GM23248 (cell line): ENCODE data around the gene FTCDNL1. TPM values are rescaled to one million over a fixed set of nuclear protein-coding genes. Genes with fewer than 3 reads are reported as not detected.

Source experiments
- DNase-seq: peaks from one replicate; pipeline ENCODE4 v3.0.0-alpha.2; 2015
- H2AFZ ChIP-seq: fragments of 200-600 bp; sonication (generic); 2 replicates; pipeline ENCODE4 v1.6.1; 2016; ENCODE audit warnings: antibody characterized with exemption
- H3F3A ChIP-seq: fragments of 200-600 bp; sonication (generic); 2 replicates; pipeline ENCODE4 v1.6.1; 2016; ENCODE audit warnings: mild to moderate bottlenecking, antibody characterized with exemption, mixed run types; ENCODE audit not compliant: insufficient read depth
- H3K27ac ChIP-seq: fragments of 200-600 bp; sonication (generic); 2 replicates; pipeline ENCODE4 v1.5.1; 2016; ENCODE audit warnings: mild to moderate bottlenecking
- H3K27me3 ChIP-seq: fragments of 200-600 bp; sonication (generic); replicated peaks from 2 replicates; pipeline ENCODE4 v1.6.1; 2016; ENCODE audit warnings: mild to moderate bottlenecking; ENCODE audit not compliant: insufficient read depth
- H3K36me3 ChIP-seq: fragments of 200-600 bp; sonication (generic); 2 replicates; pipeline ENCODE4 v1.6.1; 2016; ENCODE audit warnings: low read depth, mild to moderate bottlenecking
- H3K4me1 ChIP-seq: fragments of 200-600 bp; sonication (generic); 2 replicates; pipeline ENCODE4 v1.6.1; 2016; ENCODE audit warnings: mild to moderate bottlenecking; ENCODE audit not compliant: insufficient read depth
- H3K4me2 ChIP-seq: fragments of 200-600 bp; sonication (generic); one replicate; pipeline ENCODE4 v1.6.1; 2016; ENCODE audit warnings: mild to moderate bottlenecking; ENCODE audit not compliant: unreplicated experiment
- H3K4me3 ChIP-seq: fragments of 200-600 bp; sonication (generic); 2 replicates; pipeline ENCODE4 v1.5.1; 2016; ENCODE audit warnings: mild to moderate bottlenecking
- H3K79me2 ChIP-seq: fragments of 200-600 bp; sonication (generic); 2 replicates; pipeline ENCODE4 v1.6.1; 2016; ENCODE audit warnings: mild to moderate bottlenecking; ENCODE audit not compliant: insufficient read depth
- H3K9ac ChIP-seq: fragments of 200-600 bp; sonication (generic); 2 replicates; pipeline ENCODE4 v1.6.1; 2016; ENCODE audit warnings: mild to moderate bottlenecking
- H3K9me2 ChIP-seq: fragments of 200-600 bp; sonication (generic); 2 replicates; pipeline ENCODE4 v1.6.1; 2016; ENCODE audit warnings: mixed run types, mild to moderate bottlenecking, moderate library complexity; ENCODE audit not compliant: insufficient read depth
- H3K9me3 ChIP-seq: fragments of 200-600 bp; sonication (generic); one replicate; pipeline ENCODE4 v1.6.1; 2017; ENCODE audit warnings: low read depth
- H4K20me1 ChIP-seq: fragments of 200-600 bp; sonication (generic); 2 replicates; pipeline ENCODE4 v1.6.0; 2016; ENCODE audit not compliant: insufficient read depth
- EZH2 ChIP-seq: fragments of 200-600 bp; sonication (generic); IDR thresholded peaks from 2 replicates; pipeline ENCODE4 v1.6.1; 2018; ENCODE audit warnings: antibody characterized with exemption, mild to moderate bottlenecking; ENCODE audit not compliant: insufficient read depth, poor library complexity, severe bottlenecking
- EZH2phosphoT487 ChIP-seq: fragments of 200-600 bp; sonication (generic); IDR thresholded peaks from 2 replicates; pipeline ENCODE4 v1.6.1; 2018; ENCODE audit warnings: antibody characterized with exemption, moderate library complexity, mild to moderate bottlenecking, low read depth; ENCODE audit not compliant: insufficient read depth
- WGBS, 2 experiments: methylation state at CpG; one replicate each; pipeline ENCODE4 v1.1.6; 2015 to 2017; ENCODE audit warnings: low lambda C conversion rate in 2 of 2, low coverage in 1 of 2; ENCODE audit errors: missing lambda C conversion rate in 2 of 2; 5-methylcytosine and 5-hydroxymethylcytosine counted together
- in situ Hi-C: fragments of 300-500 bp; cut with MboI; formaldehyde crosslinking; loops from 2 replicates; pipeline ENCODE4 v1.15.0; 2020
- polyA plus RNA-seq: library from polyadenylated mRNA; unstranded; fragments of >200 nt; fragmentation: Nextera tagmentation; extraction: Ambion mirVana; gene quantifications from 2 replicates; pipeline ENCODE4 v1.2.1, GENCODE V29; 2016
- total RNA-seq: library from RNA; depleted of rRNA; stranded (reverse); fragments of >200 nt; shearing (Covaris generic); gene quantifications from 2 replicates; pipeline ENCODE4 v1.2.3, GENCODE V29; 2014

Gene FTCDNL1
- total and polyA plus RNA-seq, 2 experiments from 2014 or later, result 0.65 to 1.9 TPM

- H3K4me1 ChIP-seq, result no peaks in the 10 kb centered on the region
- H3K4me2 ChIP-seq, result no peak overlapping the region
- H3K36me3 ChIP-seq, result no peaks in the 10 kb centered on the region
- H3K27me3 ChIP-seq, result no peaks in the 10 kb centered on the region
- H3K9ac ChIP-seq, result no peak overlapping the region
- H3K9me2 ChIP-seq, result no peaks in the 10 kb centered on the region
- H3F3A ChIP-seq, result no peaks in the 10 kb centered on the region
- no peak for TF ChIP-seq EZH2phosphoT487
- no peak for TF ChIP-seq EZH2
- no peak for DNase-seq
- H3K9me3 ChIP-seq, result no peaks in the 10 kb centered on the region
- no peak overlapping the region for H3K4me3 ChIP-seq
- in situ Hi-C loops, result no loop called here
- no peak overlapping the region for H2AFZ ChIP-seq
- no peaks in the 10 kb centered on the region for H3K79me2 ChIP-seq
- no peak overlapping the region for H3K27ac ChIP-seq
- no peaks in the 10 kb centered on the region for H4K20me1 ChIP-seq
These were observed 31.7 kb upstream of the FTCDNL1 start for GRCh38 chr2:199882667-199883066.

DNA sequence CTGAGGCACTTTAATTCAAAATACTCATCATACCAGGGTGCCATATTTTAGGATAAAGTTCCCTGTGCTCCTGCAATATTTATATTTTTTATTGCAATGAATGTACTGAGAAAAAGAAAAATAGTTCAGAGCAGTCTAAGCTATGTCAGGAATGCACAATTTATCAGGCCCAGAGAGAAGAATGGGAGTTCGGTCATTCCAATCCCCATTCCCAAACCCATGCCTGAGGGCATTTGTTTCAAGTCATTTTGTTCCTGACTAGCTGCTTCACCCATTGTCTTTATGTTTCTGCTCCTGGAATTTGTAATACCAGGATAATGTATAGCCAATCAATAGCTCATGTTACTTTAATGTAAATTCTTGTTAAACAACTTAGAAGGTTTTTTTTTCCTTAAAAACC is 24.4 kb upstream of the FTCDNL1 start:
- peak; percentile 9 for DNase-seq

GRCh38 chr2:199874209-199874608 is 23.2 kb upstream of the FTCDNL1 start:
- Histone ChIP-seq H3K36me3 (no peaks in the 10 kb centered on the region), H3K4me3 (no peak overlapping the region), H4K20me1 (no peaks in the 10 kb centered on the region), H3K9ac (no peak overlapping the region), H3K27me3 (no peaks in the 10 kb centered on the region), H3K27ac (no peak overlapping the region), H3K4me2 (no peak overlapping the region), H2AFZ (no peak overlapping the region), H3K9me3 (no peaks in the 10 kb centered on the region), H3K4me1 (0 out of 2 replicates have a peak, but pooled peaks cover 6% of the 10 kb centered on the region), H3F3A (no peaks in the 10 kb centered on the region), H3K79me2 (no peaks in the 10 kb centered on the region), H3K9me2 (no peaks in the 10 kb centered on the region)
- 55 to 57% methylated on average over 1 of the region's 1 CpG for WGBS, 2 experiments
- TF ChIP-seq EZH2 (no peak), EZH2phosphoT487 (no peak)
- in situ Hi-C loops, result no loop called here
- no peak for DNase-seq

More for the DNA sequence above, 24.4 kb upstream of the FTCDNL1 start:
- Histone ChIP-seq H3K9me3 (no peaks in the 10 kb centered on the region), H3K9me2 (no peaks in the 10 kb centered on the region), H4K20me1 (no peaks in the 10 kb centered on the region), H3F3A (no peaks in the 10 kb centered on the region), H3K4me3 (no peak overlapping the region), H3K9ac (no peak overlapping the region), H3K27me3 (no peaks in the 10 kb centered on the region), H3K4me2 (no peak overlapping the region), H3K4me1 (0 out of 2 replicates have a peak, but pooled peaks cover 6% of the 10 kb centered on the region), H3K36me3 (no peaks in the 10 kb centered on the region), H3K27ac (no peak overlapping the region), H3K79me2 (no peaks in the 10 kb centered on the region), H2AFZ (no peak overlapping the region)
- TF ChIP-seq EZH2 (no peak), EZH2phosphoT487 (no peak)
- 33 to 42% methylated on average over 1 of the region's 1 CpG for WGBS, 2 experiments
- in situ Hi-C loops, result no loop called here

GRCh38 chr2:199870581-199870980 is 19.6 kb upstream of the FTCDNL1 start:
- Histone ChIP-seq H3K9me3 (no peaks in the 10 kb centered on the region), H3K79me2 (no peaks in the 10 kb centered on the region), H3K9me2 (no peaks in the 10 kb centered on the region), H3K9ac (no peak overlapping the region), H3K36me3 (no peaks in the 10 kb centered on the region), H3K4me1 (0 out of 2 replicates have a peak, but pooled peaks cover 5% of the 10 kb centered on the region), H3F3A (no peaks in the 10 kb centered on the region), H3K27me3 (no peaks in the 10 kb centered on the region), H4K20me1 (no peaks in the 10 kb centered on the region), H3K4me2 (no peak overlapping the region), H2AFZ (no peak overlapping the region), H3K27ac (no peak overlapping the region), H3K4me3 (no peak overlapping the region)
- in situ Hi-C loops, result no loop called here
- WGBS, 2 experiments, result 36 to 45% methylated on average over 1 of the region's 1 CpG
- TF ChIP-seq EZH2, result no peak
- no peak for TF ChIP-seq EZH2phosphoT487
- no peak for DNase-seq

- H3K4me3 ChIP-seq, result no peak overlapping the region
- WGBS, 2 experiments, result 4 to 6% methylated on average over 1 of the region's 1 CpG
- no peaks in the 10 kb centered on the region for H3K9me2 ChIP-seq
- DNase-seq, result no peak
- no peak overlapping the region for H2AFZ ChIP-seq
- H3K4me2 ChIP-seq, result no peak overlapping the region
- H3K9me3 ChIP-seq, result no peaks in the 10 kb centered on the region
- no peaks in the 10 kb centered on the region for H3K36me3 ChIP-seq
- H3K9ac ChIP-seq, result no peak overlapping the region
- H4K20me1 ChIP-seq, result no peaks in the 10 kb centered on the region
- no peaks in the 10 kb centered on the region for H3K4me1 ChIP-seq
- H3K27me3 ChIP-seq, result no peaks in the 10 kb centered on the region
- in situ Hi-C loops, result no loop called here
- H3F3A ChIP-seq, result no peaks in the 10 kb centered on the region
- H3K27ac ChIP-seq, result no peak overlapping the region
- TF ChIP-seq EZH2, result no peak
- TF ChIP-seq EZH2phosphoT487, result no peak
- H3K79me2 ChIP-seq, result no peaks in the 10 kb centered on the region
These were observed 18.7 kb upstream of the FTCDNL1 start for GRCh38 chr2:199869653-199870052.
